ENCODE results near the gene HSD11B1. TPM values are rescaled to one million over a fixed set of nuclear protein-coding genes. Genes with fewer than 3 reads are reported as not detected.
A peak's percentile ranks its signal among the peaks of the same experiment; 100 is the strongest.

HSD11B1 gene
- polyA plus RNA-seq, 3 donors = not detected

DNA sequence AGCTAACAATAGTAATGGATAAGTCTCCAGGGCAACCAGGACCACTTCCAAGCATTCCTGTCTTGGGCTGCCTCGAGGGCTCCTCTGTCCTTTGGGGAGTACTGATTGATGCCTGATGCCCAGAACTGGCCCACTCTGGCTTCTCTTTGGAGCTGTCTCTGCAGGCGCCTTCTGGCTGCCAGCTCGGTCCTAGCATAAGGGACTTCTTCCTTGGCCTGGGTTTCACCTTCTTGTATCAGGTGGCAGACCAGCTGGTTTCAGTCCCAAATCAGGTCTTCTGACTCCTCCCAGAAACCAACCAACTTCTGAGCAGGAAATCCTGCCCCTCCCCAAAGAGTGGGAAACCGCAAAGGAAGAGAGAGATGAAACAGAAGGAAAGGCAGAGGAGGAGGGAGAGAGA is 18.8 kb upstream of the HSD11B1 start:
- H3K9ac ChIP-seq (ENCODE audit: insufficient read depth, low read length, poor library complexity, severe bottlenecking) = no peak overlapping the region
- TF ChIP-seq, protein P1, sequence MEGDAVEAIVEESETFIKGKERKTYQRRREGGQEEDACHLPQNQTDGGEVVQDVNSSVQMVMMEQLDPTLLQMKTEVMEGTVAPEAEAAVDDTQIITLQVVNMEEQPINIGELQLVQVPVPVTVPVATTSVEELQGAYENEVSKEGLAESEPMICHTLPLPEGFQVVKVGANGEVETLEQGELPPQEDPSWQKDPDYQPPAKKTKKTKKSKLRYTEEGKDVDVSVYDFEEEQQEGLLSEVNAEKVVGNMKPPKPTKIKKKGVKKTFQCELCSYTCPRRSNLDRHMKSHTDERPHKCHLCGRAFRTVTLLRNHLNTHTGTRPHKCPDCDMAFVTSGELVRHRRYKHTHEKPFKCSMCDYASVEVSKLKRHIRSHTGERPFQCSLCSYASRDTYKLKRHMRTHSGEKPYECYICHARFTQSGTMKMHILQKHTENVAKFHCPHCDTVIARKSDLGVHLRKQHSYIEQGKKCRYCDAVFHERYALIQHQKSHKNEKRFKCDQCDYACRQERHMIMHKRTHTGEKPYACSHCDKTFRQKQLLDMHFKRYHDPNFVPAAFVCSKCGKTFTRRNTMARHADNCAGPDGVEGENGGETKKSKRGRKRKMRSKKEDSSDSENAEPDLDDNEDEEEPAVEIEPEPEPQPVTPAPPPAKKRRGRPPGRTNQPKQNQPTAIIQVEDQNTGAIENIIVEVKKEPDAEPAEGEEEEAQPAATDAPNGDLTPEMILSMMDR (IDR thresholded peaks at IDR 0.05) = no peak
- peaks cover 42 to 49% of the 10 kb centered on the region in 2 donors for H3K27me3 ChIP-seq (ENCODE audit: control insufficient read depth in 2 of 2, insufficient read depth in 2 of 2, low read length in 2 of 2)
- H3K9me3 ChIP-seq (replicated peaks in 1 of 2; ENCODE audit: control insufficient read depth in 1 of 2, insufficient read depth in 1 of 2, low read length in 2 of 2) = no peaks in the 10 kb centered on the region
- Mint-ChIP-seq H3K27ac (peak overlapping the region in 3 of 7 donors; percentile 2 to 63 (median 57)), H3K27me3 (ENCODE audit: low read depth in 3 of 3) (peaks cover 12 to 52% (median 43%) of the 10 kb centered on the region in 3 donors), H3K36me3 (no peaks in the 10 kb centered on the region), H3K9me3 (no peaks in the 10 kb centered on the region), H3K4me3 (peak overlapping the region in 1 of 2 donors; percentile 23), H3K4me1 (peaks cover 13% of the 10 kb centered on the region)
- H3K4me2 ChIP-seq (replicated peaks; ENCODE audit: extremely low read depth, low read length, poor library complexity, severe bottlenecking) = no peak overlapping the region
- peaks cover 6 to 8% of the 10 kb centered on the region in 2 donors for H3K4me1 ChIP-seq (ENCODE audit: control insufficient read depth in 1 of 2, insufficient read depth in 2 of 2, low read length in 2 of 2)
- H3K27ac ChIP-seq (ENCODE audit: low read depth in 1 of 2, low read length in 2 of 2) = no peak overlapping the region
- WGBS (ENCODE audit: insufficient coverage) = 49% methylated on average over 3 of the region's 4 CpGs
- DNase-seq = no peak
- H3K36me3 ChIP-seq (replicated peaks in 1 of 2; ENCODE audit: control insufficient read depth in 1 of 2, insufficient read depth in 2 of 2, low read length in 2 of 2) = no peaks in the 10 kb centered on the region
- H3K79me2 ChIP-seq (ENCODE audit: insufficient read depth, low read length) = no peaks in the 10 kb centered on the region
- intact Hi-C loops (cut with micrococcal nuclease) = no loop called here
- H2AFZ ChIP-seq (ENCODE audit: insufficient read depth, low read depth, low read length, poor library complexity, severe bottlenecking) = no peak overlapping the region
- no peaks in the 10 kb centered on the region for H4K20me1 ChIP-seq (ENCODE audit: insufficient read depth, low read length)
- no peak overlapping the region for H3K4me3 ChIP-seq (replicated peaks in 1 of 3; ENCODE audit: low read depth in 2 of 3, low read length in 3 of 3)

DNA sequence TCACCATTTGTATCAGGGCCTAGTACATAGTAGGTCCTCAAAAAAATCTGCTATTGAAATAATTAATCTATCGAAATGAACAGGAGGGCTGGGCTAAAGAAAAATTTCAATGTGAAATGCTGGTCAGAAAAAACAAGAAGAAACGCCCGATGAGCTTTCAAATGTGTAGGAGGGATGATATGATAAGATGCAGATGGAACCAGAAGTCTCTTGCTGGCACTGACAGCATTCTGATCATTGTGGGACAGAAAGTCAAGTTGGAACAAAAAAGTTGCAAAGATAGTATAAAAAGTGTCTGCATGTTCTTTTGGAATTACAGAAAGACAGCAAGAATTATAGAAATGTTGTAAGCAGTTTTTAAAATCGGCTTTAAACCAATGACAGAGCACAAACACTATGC is 18.3 kb upstream of the HSD11B1 start:
- no peaks in the 10 kb centered on the region for H4K20me1 ChIP-seq (ENCODE audit: insufficient read depth, low read length)
- H3K4me1 Mint-ChIP-seq = peaks cover 13% of the 10 kb centered on the region
- no peak overlapping the region for H3K27ac Mint-ChIP-seq
- no peak overlapping the region for H3K4me2 ChIP-seq (replicated peaks; ENCODE audit: extremely low read depth, low read length, poor library complexity, severe bottlenecking)
- peak overlapping the region in 1 of 2 donors; percentile 48 for H3K4me3 Mint-ChIP-seq
- peaks cover 12 to 52% (median 40%) of the 10 kb centered on the region in 3 donors for H3K27me3 Mint-ChIP-seq (ENCODE audit: low read depth in 3 of 3)
- H2AFZ ChIP-seq (ENCODE audit: insufficient read depth, low read depth, low read length, poor library complexity, severe bottlenecking) = no peak overlapping the region
- H3K36me3 Mint-ChIP-seq = no peaks in the 10 kb centered on the region
- no peak overlapping the region for H3K4me3 ChIP-seq (replicated peaks in 1 of 3; ENCODE audit: low read depth in 2 of 3, low read length in 3 of 3)
- 87% methylated on average over 3 of the region's 4 CpGs for WGBS (ENCODE audit: insufficient coverage)
- H3K27ac ChIP-seq (ENCODE audit: low read depth in 1 of 2, low read length in 2 of 2) = no peak overlapping the region
- intact Hi-C loops (cut with micrococcal nuclease) = no loop called here
- H3K9me3 Mint-ChIP-seq = no peaks in the 10 kb centered on the region
- peaks cover 37 to 44% of the 10 kb centered on the region in 2 donors for H3K27me3 ChIP-seq (ENCODE audit: control insufficient read depth in 2 of 2, insufficient read depth in 2 of 2, low read length in 2 of 2)
- H3K4me1 ChIP-seq (ENCODE audit: control insufficient read depth in 1 of 2, insufficient read depth in 2 of 2, low read length in 2 of 2) = peaks cover 6 to 8% of the 10 kb centered on the region in 2 donors
- TF ChIP-seq, protein P1 (IDR thresholded peaks at IDR 0.05) = no peak
- no peak for DNase-seq
- no peak overlapping the region for H3K9ac ChIP-seq (ENCODE audit: insufficient read depth, low read length, poor library complexity, severe bottlenecking)
- no peaks in the 10 kb centered on the region for H3K79me2 ChIP-seq (ENCODE audit: insufficient read depth, low read length)
- H3K36me3 ChIP-seq (replicated peaks in 1 of 2; ENCODE audit: control insufficient read depth in 1 of 2, insufficient read depth in 2 of 2, low read length in 2 of 2) = no peaks in the 10 kb centered on the region
- no peaks in the 10 kb centered on the region for H3K9me3 ChIP-seq (replicated peaks in 1 of 2; ENCODE audit: control insufficient read depth in 1 of 2, insufficient read depth in 1 of 2, low read length in 2 of 2)

Data from CD14-positive monocyte (primary cell).